PC-3 (cell line): ENCODE data around the gene LRRC8B. TPM values are rescaled to one million over a fixed set of nuclear protein-coding genes. Genes with fewer than 3 reads are reported as not detected.

ENCODE experiments used
- ATAC-seq: fragments of 200-7000 bp; cut with Tn5 transposase; 2 replicates; pipeline ENCODE4 v1.9.1; 2020; ENCODE audit warnings: mild to moderate bottlenecking, moderate library complexity
- BruUV-seq: library from RNA; stranded (reverse); fragments of 400-500 nt; replicated peaks from 2 replicates; lab custom pipeline; 2021; lab: Mats Ljungman, UMichigan
- CTCF ChIA-PET: fragments of 300-600 bp; sonication (Branson Sonifier 250); formaldehyde crosslinking; loops from one replicate; lab custom pipeline; 2022; ENCODE audit warnings: antibody characterized with exemption; lab: Charles Lee
- POLR2A ChIA-PET: fragments of 300-600 bp; sonication (Branson Sonifier 250); formaldehyde crosslinking; loops from one replicate; lab custom pipeline; 2022; ENCODE audit warnings: antibody characterized with exemption; ENCODE audit not compliant: unreplicated experiment; lab: Charles Lee
- DNase-seq: peaks from one replicate; pipeline ENCODE4 v3.0.0-alpha.2; 2015
- H2AFZ ChIP-seq: fragments of 300-600 bp; sonication (generic); 2 replicates; pipeline ENCODE4 v1.6.0; 2016; ENCODE audit warnings: antibody characterized with exemption, low read length
- H3F3A ChIP-seq: fragments of 300-600 bp; sonication (generic); one replicate; pipeline ENCODE4 v1.6.0; 2017; ENCODE audit warnings: antibody characterized with exemption, low read length, control low read depth, mild to moderate bottlenecking; ENCODE audit not compliant: unreplicated experiment
- H3K27ac ChIP-seq: fragments of 300-600 bp; sonication (generic); 2 replicates; pipeline ENCODE4 v1.5.1; 2016; ENCODE audit warnings: mild to moderate bottlenecking, low read length
- H3K27me3 ChIP-seq: fragments of 300-600 bp; sonication (generic); 2 replicates; pipeline ENCODE4 v1.6.1; 2016; ENCODE audit warnings: low read length, mixed read lengths
- H3K36me3 ChIP-seq: fragments of 300-600 bp; sonication (generic); 2 replicates; pipeline ENCODE4 v1.6.1; 2016; ENCODE audit warnings: low read depth, mixed run types, low read length, mixed read lengths
- H3K4me1 ChIP-seq: fragments of 300-600 bp; sonication (generic); 2 replicates; pipeline ENCODE4 v1.5.1; 2016; ENCODE audit warnings: low read length; ENCODE audit not compliant: insufficient read depth
- H3K4me2 ChIP-seq: fragments of 300-600 bp; sonication (generic); 2 replicates; pipeline ENCODE4 v1.6.0; 2016; ENCODE audit warnings: low read length
- H3K4me3 ChIP-seq: fragments of 300-600 bp; sonication (generic); 2 replicates; pipeline ENCODE4 v1.5.1; 2016; ENCODE audit warnings: mild to moderate bottlenecking, low read length, mixed read lengths
- H3K79me2 ChIP-seq: fragments of 300-600 bp; sonication (generic); 2 replicates; pipeline ENCODE4 v1.6.1; 2017; ENCODE audit warnings: low read length, mixed read lengths
- H3K9ac ChIP-seq: fragments of 300-600 bp; sonication (generic); 2 replicates; pipeline ENCODE4 v1.6.0; 2016; ENCODE audit warnings: mild to moderate bottlenecking, low read length
- H3K9me2 ChIP-seq: fragments of 300-600 bp; sonication (generic); replicated peaks from 2 replicates; pipeline ENCODE4 v1.6.1; 2016; ENCODE audit warnings: mixed run types, low read length, mixed read lengths
- H3K9me3 ChIP-seq: fragments of 300-600 bp; sonication (generic); 2 replicates; pipeline ENCODE4 v1.6.1; 2016; ENCODE audit warnings: low read length, mixed read lengths
- H4K20me1 ChIP-seq: fragments of 300-600 bp; sonication (generic); 2 replicates; pipeline ENCODE4 v1.6.1; 2016; ENCODE audit warnings: low read length, mixed read lengths
- CTCF ChIP-seq: fragments of 300-600 bp; sonication (generic); conservative IDR thresholded peaks from 2 replicates; pipeline ENCODE4 v1.5.1; 2017; ENCODE audit warnings: antibody characterized with exemption, low read depth, mild to moderate bottlenecking, low read length
- EZH2 ChIP-seq: fragments of 300-600 bp; sonication (generic); IDR thresholded peaks from one replicate; pipeline ENCODE4 v1.6.1; 2017; ENCODE audit warnings: antibody characterized with exemption, mild to moderate bottlenecking, low read length; ENCODE audit not compliant: unreplicated experiment
- EZH2phosphoT487 ChIP-seq: fragments of 300-600 bp; sonication (generic); IDR thresholded peaks from 2 replicates; pipeline ENCODE4 v1.6.1; 2018; ENCODE audit warnings: mild to moderate bottlenecking, antibody characterized with exemption, low read length, borderline replicate concordance
- intact Hi-C: fragments of 100-400 bp; cut with micrococcal nuclease; formaldehyde crosslinking; loops from 2 replicates; pipeline ENCODE4 v1.9.0; 2023
- total RNA-seq: library from RNA; depleted of rRNA; stranded (reverse); fragments of >200 nt; gene quantifications from 2 replicates; pipeline ENCODE4 v1.2.3, GENCODE V29; 2014

Gene LRRC8B
- total RNA-seq, 1 experiment from 2014 or later, result 8.4 TPM

GRCh38 chr1:89489047-89489729 is 35.4 kb upstream of the LRRC8B start:
- Histone ChIP-seq H3K4me2 (no peak overlapping the region), H3K36me3 (no peaks in the 10 kb centered on the region), H3K9me3 (no peaks in the 10 kb centered on the region), H3K27ac (no peak overlapping the region), H3K4me1 (no peaks in the 10 kb centered on the region), H3K9ac (no peak overlapping the region), H3K4me3 (no peak overlapping the region), H2AFZ (no peak overlapping the region), H3K27me3 (no peaks in the 10 kb centered on the region), H3F3A (no peaks in the 10 kb centered on the region), H4K20me1 (no peaks in the 10 kb centered on the region), H3K9me2 (no peaks in the 10 kb centered on the region), H3K79me2 (no peaks in the 10 kb centered on the region)
- TF ChIP-seq CTCF, result no peak
- TF ChIP-seq EZH2, result no peak
- TF ChIP-seq EZH2phosphoT487, result no peak
- CTCF ChIA-PET, result no interaction called here
- peak; percentile 45; the same call in 1 of the 2 replicates for ATAC-seq
- BruUV-seq, result no TSS peak
- intact Hi-C loops, result no loop called here
- peak; percentile 45 for DNase-seq
- POLR2A ChIA-PET, result no interaction called here

GRCh38 chr1:89490389-89490788 is 34.2 kb upstream of the LRRC8B start:
- Histone ChIP-seq H3K4me1 (no peaks in the 10 kb centered on the region), H3K27ac (no peak overlapping the region), H3K79me2 (no peaks in the 10 kb centered on the region), H3K4me2 (no peak overlapping the region), H3K36me3 (no peaks in the 10 kb centered on the region), H2AFZ (no peak overlapping the region), H3K9me3 (no peaks in the 10 kb centered on the region), H3K27me3 (no peaks in the 10 kb centered on the region), H4K20me1 (no peaks in the 10 kb centered on the region), H3F3A (no peaks in the 10 kb centered on the region), H3K9me2 (no peaks in the 10 kb centered on the region), H3K9ac (no peak overlapping the region), H3K4me3 (no peak overlapping the region)
- BruUV-seq, result no TSS peak
- TF ChIP-seq EZH2phosphoT487 (no peak), EZH2 (no peak)
- CTCF ChIA-PET, result no interaction called here
- no peak for ATAC-seq
- POLR2A ChIA-PET, result no interaction called here
- intact Hi-C loops, result no loop called here
- DNase-seq, result no peak

- 0 out of 2 replicates have a peak, but pooled peaks have one; percentile 27 for ATAC-seq
- peaks cover 11% of the 10 kb centered on the region for H3K4me1 ChIP-seq
- no peaks in the 10 kb centered on the region for H3K9me3 ChIP-seq
- no peaks in the 10 kb centered on the region for H3K79me2 ChIP-seq
- intact Hi-C loops, result no loop called here
- TF ChIP-seq CTCF (no peak), EZH2 (no peak), EZH2phosphoT487 (no peak)
- H3K27ac ChIP-seq, result no peak overlapping the region
- no peak overlapping the region for H3K4me3 ChIP-seq
- BruUV-seq, result no TSS peak
- POLR2A ChIA-PET, result no interaction called here
- H3K36me3 ChIP-seq, result no peaks in the 10 kb centered on the region
- H3K9me2 ChIP-seq, result no peaks in the 10 kb centered on the region
- no peak for DNase-seq
- no peaks in the 10 kb centered on the region for H3F3A ChIP-seq
- H2AFZ ChIP-seq, result no peak overlapping the region
- no peaks in the 10 kb centered on the region for H3K27me3 ChIP-seq
- no peak overlapping the region for H3K9ac ChIP-seq
- CTCF ChIA-PET, result no interaction called here
- no peaks in the 10 kb centered on the region for H4K20me1 ChIP-seq
- no peak overlapping the region for H3K4me2 ChIP-seq
Measured at GRCh38 chr1:89499320-89499719, 25.3 kb upstream of the LRRC8B start.
